K562 (cell line): ENCODE measurements around the gene RASSF10. TPM values are rescaled to one million over a fixed set of nuclear protein-coding genes. Genes with fewer than 3 reads are reported as not detected.

Experiments used
- ATAC-seq: fragments of 200-7000 bp; cut with Tn5 transposase; 3 replicates; pipeline ENCODE4 v1.9.1; 2020; ENCODE audit warnings: moderate library complexity
- BruUV-seq: library from RNA; stranded (reverse); fragments of 400-500 nt; replicated peaks from 2 replicates; lab custom pipeline; 2021; lab: Mats Ljungman, UMichigan
- CTCF ChIA-PET: fragments of 300-600 bp; formaldehyde crosslinking; extraction: SDS; loops from one replicate; lab custom pipeline; 2021; ENCODE audit warnings: low intra/inter-chr PET ratio; lab: Yijun Ruan, JAX
- POLR2A ChIA-PET: fragments of 300-600, 350-650 bp; sonication (Branson Sonifier 250); formaldehyde crosslinking; extraction: SDS; loops from one replicate; lab custom pipeline; 2021; ENCODE audit warnings: antibody characterized with exemption, inconsistent platforms; lab: Yijun Ruan, JAX
- DNase-seq, 4 experiments: peaks; one replicate each; pipeline versions ENCODE4 v3.0.0 to v3.0.0-alpha.2; 2011 to 2018; ENCODE audit warnings: low spot score in 3 of 4, mixed read lengths in 3 of 4; ENCODE audit errors: extremely low read depth in 1 of 4
- FAIRE-seq: peaks from 2 replicates; lab custom pipeline; 2011; peaks lifted over from hg19 to GRCh38; lab: Jason Lieb, UNC
- H2AFZ ChIP-seq: 2 replicates; pipeline ENCODE4 v1.6.0; 2011; ENCODE audit warnings: low read depth, low read length, control low read depth, inconsistent platforms
- H3K27ac ChIP-seq: fragments of 200-600 bp; 3 replicates; pipeline ENCODE4 v1.8.0; 2011; ENCODE audit warnings: low read depth, mild to moderate bottlenecking, control low read depth, inconsistent platforms, low read length, moderate library complexity, mixed read lengths; ENCODE audit errors: extremely low read depth
- H3K27me3 ChIP-seq, 2 experiments: fragments of 300-600 bp in 1 of 2; 2 replicates in 1 of 2; 3 replicates in 1 of 2; pipeline versions ENCODE4 v1.6.0 to v1.8.0; 2011; ENCODE audit warnings: inconsistent platforms in 2 of 2, low read length in 2 of 2, mild to moderate bottlenecking in 1 of 2, mixed read lengths in 1 of 2, moderate library complexity in 1 of 2; ENCODE audit not compliant: control insufficient read depth in 2 of 2, insufficient read depth in 2 of 2
- H3K36me3 ChIP-seq: fragments of 300-600 bp; 3 replicates; pipeline ENCODE4 v1.8.0; 2011; ENCODE audit warnings: mild to moderate bottlenecking, low read length, inconsistent platforms; ENCODE audit not compliant: control insufficient read depth, insufficient read depth
- H3K4me1 ChIP-seq, 2 experiments: fragments of 200-600 bp in 1 of 2; replicated peaks in 1 of 2; 2 replicates in 1 of 2; 3 replicates in 1 of 2; pipeline versions ENCODE4 v1.5.1 to v1.8.0; 2011; ENCODE audit warnings: inconsistent platforms in 2 of 2, low read length in 2 of 2, mild to moderate bottlenecking in 1 of 2, mixed read lengths in 1 of 2, moderate library complexity in 1 of 2; ENCODE audit not compliant: control insufficient read depth in 2 of 2, insufficient read depth in 2 of 2
- H3K4me2 ChIP-seq: 2 replicates; pipeline ENCODE4 v1.6.1; 2011; ENCODE audit warnings: low read length, control low read depth, inconsistent platforms, mixed read lengths; ENCODE audit not compliant: insufficient read depth
- H3K4me3 ChIP-seq: fragments of 200-600 bp; sonication (generic), shearing (Covaris generic); 2 replicates; pipeline ENCODE4 v1.5.1; 2016; ENCODE audit warnings: control low read depth, inconsistent platforms
- H3K79me2 ChIP-seq: fragments of 200-600 bp; 3 replicates; pipeline ENCODE4 v1.8.0; 2011; ENCODE audit warnings: low read length, inconsistent platforms; ENCODE audit not compliant: control insufficient read depth, insufficient read depth
- H3K9ac ChIP-seq, 2 experiments: 2 replicates each; pipeline versions ENCODE4 v1.6.0 to v1.6.1; 2011; ENCODE audit warnings: low read depth in 2 of 2, low read length in 2 of 2, control low read depth in 1 of 2, inconsistent platforms in 1 of 2, mild to moderate bottlenecking in 1 of 2, mixed read lengths in 1 of 2; ENCODE audit not compliant: insufficient read depth in 1 of 2
- H3K9me1 ChIP-seq: one replicate; pipeline ENCODE4 v1.6.0; 2011; ENCODE audit warnings: inconsistent platforms, mild to moderate bottlenecking, low read length, moderate library complexity; ENCODE audit not compliant: control insufficient read depth, insufficient read depth
- H3K9me3 ChIP-seq: replicated peaks from 2 replicates; pipeline ENCODE4 v1.5.1; 2011; ENCODE audit warnings: low read depth, low read length, inconsistent platforms; ENCODE audit not compliant: control insufficient read depth, insufficient read depth
- H4K20me1 ChIP-seq: replicated peaks from 2 replicates; pipeline ENCODE4 v1.6.1; 2011; ENCODE audit warnings: low read length, inconsistent platforms, mixed read lengths; ENCODE audit not compliant: control insufficient read depth, insufficient read depth
- BDP1 ChIP-seq: IDR thresholded peaks from 3 replicates; pipeline ENCODE4 v1.6.1; 2011; ENCODE audit not compliant: insufficient read length, insufficient read depth
- BMI1 ChIP-seq: fragments of 150-350 bp; IDR thresholded peaks from 2 replicates; pipeline ENCODE4 v1.6.1; 2014; ENCODE audit warnings: low read length
- ELF1 ChIP-seq: fragments of 200-800 bp; sonication (Bioruptor generic); IDR thresholded peaks from 2 replicates; pipeline ENCODE4 v1.6.1; 2016; ENCODE audit warnings: missing genetic modification characterization, missing compliant biosample characterization
- ETS2 ChIP-seq: IDR thresholded peaks from 2 replicates; pipeline ENCODE4 v1.6.1; 2016; ENCODE audit warnings: borderline replicate concordance, missing genetic modification characterization, mild to moderate bottlenecking, moderate library complexity, missing compliant biosample characterization; ENCODE audit not compliant: poor library complexity, severe bottlenecking
- FOXA1 ChIP-seq: fragments of 450-650 bp; IDR thresholded peaks from 2 replicates; pipeline ENCODE4 v1.6.1; 2016; ENCODE audit warnings: mild to moderate bottlenecking, borderline replicate concordance
- GABPA ChIP-seq: fragments of 200-800 bp; sonication (Bioruptor generic); conservative IDR thresholded peaks from 2 replicates; pipeline ENCODE4 v1.6.1; 2016; ENCODE audit warnings: low read depth, missing genetic modification characterization, missing compliant biosample characterization
- HDAC3 ChIP-seq: fragments of 450-650 bp; IDR thresholded peaks from 2 replicates; pipeline ENCODE4 v1.6.1; 2018; ENCODE audit warnings: borderline replicate concordance, mild to moderate bottlenecking, moderate library complexity; ENCODE audit not compliant: partially characterized antibody
- HMG20A ChIP-seq: fragments of 450-650 bp; formaldehyde crosslinking; conservative IDR thresholded peaks from 2 replicates; pipeline ENCODE4 v1.4.0; 2020; ENCODE audit warnings: mild to moderate bottlenecking, mixed read lengths
- HNRNPUL1 ChIP-seq: fragments of 200-400 bp; formaldehyde crosslinking; IDR thresholded peaks from 2 replicates; pipeline ENCODE4 v1.6.1; 2017; ENCODE audit warnings: low read length
- HSF4 ChIP-seq: fragments of 250-450 bp; sonication (Bioruptor Pico); IDR thresholded peaks from 2 replicates; pipeline ENCODE4 v2.1.2; 2022; ENCODE audit warnings: mild to moderate bottlenecking, moderate library complexity, borderline replicate concordance
- KDM5B ChIP-seq: fragments of 200-600 bp; sonication (generic); IDR thresholded peaks from 2 replicates; pipeline ENCODE4 v1.6.1; 2012; ENCODE audit warnings: low read depth, mild to moderate bottlenecking, moderate library complexity, low read length, control low read depth, inconsistent platforms; ENCODE audit not compliant: insufficient replicate concordance
- MAFG ChIP-seq: fragments of 450-650 bp; conservative IDR thresholded peaks from 2 replicates; pipeline ENCODE4 v1.6.1; 2016; ENCODE audit warnings: missing genetic modification characterization, missing compliant biosample characterization
- MAFK ChIP-seq: IDR thresholded peaks from 2 replicates; pipeline ENCODE4 v1.6.1; 2011; ENCODE audit warnings: low read length, improper control_type of control experiment
- PPARD ChIP-seq: fragments of 250-450 bp; sonication (Bioruptor Pico); IDR thresholded peaks from 2 replicates; pipeline ENCODE4 v1.8.0; 2022; ENCODE audit warnings: inconsistent platforms, mild to moderate bottlenecking, moderate library complexity
- RCOR1 ChIP-seq, 2 experiments: IDR thresholded peaks; 2 replicates each; pipeline ENCODE4 v1.6.1; 2012; ENCODE audit warnings: low read depth in 2 of 2, low read length in 2 of 2, borderline replicate concordance in 1 of 2, improper control_type of control experiment in 1 of 2
- SP2 ChIP-seq: IDR thresholded peaks from 2 replicates; pipeline ENCODE4 v1.6.1; 2011; ENCODE audit warnings: mild to moderate bottlenecking, low read depth, low read length, moderate library complexity; ENCODE audit not compliant: poor library complexity, severe bottlenecking; ENCODE audit errors: extremely low read depth
- TAF7 ChIP-seq: fragments of 450-650 bp; IDR thresholded peaks from 2 replicates; pipeline ENCODE4 v1.6.1; 2016; ENCODE audit warnings: missing genetic modification characterization, missing compliant biosample characterization
- THAP12 ChIP-seq: fragments of 250-450 bp; sonication (Bioruptor Pico); IDR thresholded peaks from 2 replicates; pipeline ENCODE4 v1.9.0; 2021; ENCODE audit warnings: mild to moderate bottlenecking, inconsistent platforms
- ZC3H4 ChIP-seq: sonication (generic); formaldehyde crosslinking; IDR thresholded peaks from 2 replicates; pipeline ENCODE4 v1.9.0; 2021; ENCODE audit warnings: missing genetic modification reagents, borderline replicate concordance
- ZEB2 ChIP-seq: fragments of 450-650 bp; IDR thresholded peaks from 2 replicates; pipeline ENCODE4 v1.6.1; 2016
- ZNF133 ChIP-seq: fragments of 250-450 bp; sonication (Bioruptor Pico); IDR thresholded peaks from 2 replicates; pipeline ENCODE4 v1.4.0; 2020; ENCODE audit warnings: mild to moderate bottlenecking
- ZSCAN32 ChIP-seq: fragments of 450-650 bp; formaldehyde crosslinking; IDR thresholded peaks from 2 replicates; pipeline ENCODE4 v1.4.0; 2020; ENCODE audit warnings: mild to moderate bottlenecking, moderate library complexity
- WGBS: fragments of 100-300 bp; shearing (Covaris generic); methylation state at CpG from one replicate; pipeline ENCODE4 v1.1.6; 2016; ENCODE audit warnings: low coverage, mixed read lengths; ENCODE audit not compliant: insufficient coverage; ENCODE audit errors: missing lambda C conversion rate; 5-methylcytosine and 5-hydroxymethylcytosine counted together
- in situ Hi-C: fragments of 300-500 bp; cut with MboI; formaldehyde crosslinking; loops from 4 replicates; pipeline ENCODE4 v1.15.0; 2018; ENCODE audit warnings: inconsistent platforms, mixed read lengths
- intact Hi-C: fragments of 100-400 bp; cut with micrococcal nuclease; formaldehyde crosslinking; loops from 2 replicates; pipeline ENCODE4 v1.14.2; 2022
- polyA plus RNA-seq, 8 experiments: library from polyadenylated mRNA; depleted of rRNA in 4 of 8; stranded (reverse) in 5 of 8; unstranded in 3 of 8; fragments of >200 nt; fragmentation: Nextera tagmentation in 2 of 8; fragmentation: Illumina TruSeq in 1 of 8; extraction: Ambion mirVana in 2 of 8; extraction: Trizol in 1 of 8; gene quantifications; 2 replicates each; pipeline versions ENCODE4 v1.2.1 to v1.2.3, GENCODE V29; 2011 to 2014; ENCODE audit warnings: inconsistent platforms in 1 of 8, missing spikeins in 1 of 8
- total RNA-seq, 7 experiments: library from RNA; depleted of rRNA in 6 of 7; stranded (reverse); fragments of >200 nt in 6 of 7; fragmentation: Illumina TruSeq in 2 of 7; extraction: Trizol in 2 of 7; gene quantifications; 2 replicates each; pipeline versions ENCODE4 v1.2.1 to v1.2.3, GENCODE V29; 2011 to 2021; ENCODE audit warnings: low replicate concordance in 1 of 7

The RASSF10 gene
- total and polyA plus RNA-seq, 9 of the 15 experiments (the other 6 are each of a cell fraction or from before 2014, with no cell fraction given): not detected

DNA sequence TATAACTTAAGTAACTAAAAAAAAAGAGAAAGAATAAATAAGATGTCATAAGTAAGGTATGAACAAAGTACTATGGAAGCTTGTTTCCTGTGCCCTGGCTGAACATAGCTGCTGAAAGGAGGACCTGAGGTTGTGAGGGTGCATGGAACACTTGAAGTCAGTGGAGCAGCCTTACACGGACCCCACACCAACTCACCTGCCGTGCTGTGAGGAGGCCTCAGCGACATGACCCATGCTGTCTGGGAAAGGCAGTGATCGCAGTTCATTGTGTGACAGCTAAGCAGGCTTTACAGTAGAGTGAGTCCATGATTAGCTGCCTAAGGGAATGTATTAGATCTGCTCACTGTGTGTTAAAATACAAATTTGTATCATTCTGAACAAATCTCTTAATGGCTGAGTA is 17.6 kb downstream of the RASSF10 start (continued):
- TF ChIP-seq THAP12 (CRISPR knock-in tag) (no peak), PPARD (CRISPR knock-in tag) (no peak), ZC3H4 (CRISPR knock-in tag) (no peak), HNRNPUL1 (no peak), SP2 (no peak), TAF7 (tag) (no peak), HMG20A (CRISPR knock-in tag) (no peak), BMI1 (no peak), FOXA1 (no peak)

DNA sequence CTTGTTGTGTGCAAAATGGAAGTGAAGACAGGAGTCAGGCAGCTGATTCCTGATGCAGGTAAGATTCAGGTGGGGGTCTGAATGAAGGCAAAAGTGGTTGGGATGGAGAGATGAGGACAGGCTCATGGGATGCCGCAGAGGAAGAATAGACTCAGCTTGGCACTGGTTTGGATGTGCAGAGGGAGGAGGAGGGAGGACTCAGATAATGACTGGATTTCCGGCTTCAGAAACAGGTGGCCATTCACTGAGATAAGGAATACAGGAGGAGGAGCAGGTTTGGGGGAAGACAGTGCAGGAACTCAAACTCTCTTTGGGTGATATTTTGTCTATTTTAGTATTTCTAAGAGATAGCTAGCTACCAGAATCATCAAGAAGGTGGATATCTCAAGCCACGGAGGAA is 19.2 kb downstream of the RASSF10 start:
- H3K4me2 ChIP-seq: no peak overlapping the region
- POLR2A ChIA-PET: interaction anchor here (0.7 to 1.4 kb wide), 2 partner anchors 18 to 26 kb away, joined by 3 read pairs; no protein-coding TSS in a partner anchor
- DNase-seq (peak in 1 of 4 experiments; percentile 15), FAIRE-seq (no peak), ATAC-seq (peak; percentile 53; the same call in 2 of the 3 replicates)
- no peaks in the 10 kb centered on the region for H3K4me1 ChIP-seq
- in situ Hi-C loops: no loop called here
- H3K36me3 ChIP-seq: no peaks in the 10 kb centered on the region
- peaks cover 10 to 36% of the 10 kb centered on the region in 2 experiments; a peak in 4 of 5 replicates for H3K27me3 ChIP-seq
- no peak overlapping the region for H3K4me3 ChIP-seq
- intact Hi-C loops: no loop called here
- H3K79me2 ChIP-seq: no peaks in the 10 kb centered on the region
- H3K9ac ChIP-seq: no peak overlapping the region
- CTCF ChIA-PET: no interaction called here
- H3K9me1 ChIP-seq: no peaks in the 10 kb centered on the region
- H3K27ac ChIP-seq: no peak overlapping the region
- no peaks in the 10 kb centered on the region for H3K9me3 ChIP-seq
- no peaks in the 10 kb centered on the region for H4K20me1 ChIP-seq
- H2AFZ ChIP-seq: no peak overlapping the region
- no TSS peak for BruUV-seq
- 6% methylated on average over 3 of the region's 3 CpGs for WGBS
- TF ChIP-seq RCOR1 (IDR thresholded peaks at IDR 0.05; ENCODE audit: borderline replicate concordance in 1 of 2, low read depth in 2 of 2, low read length in 2 of 2): peak in 1 of 2 experiments; percentile 38; a peak in 1 of 4 replicates
- TF ChIP-seq MAFK: no peak
- TF ChIP-seq GABPA (tag): 0 out of 2 replicates have a peak, but pooled peaks have one; percentile 21
- TF ChIP-seq ZEB2: 0 out of 2 replicates have a peak, but pooled peaks have one; percentile 55
- no peak for TF ChIP-seq ZNF133 (CRISPR knock-in tag)
- TF ChIP-seq HDAC3: no peak
- no peak for TF ChIP-seq BDP1
- no peak for TF ChIP-seq ZSCAN32
- no peak for TF ChIP-seq MAFG (tag)
- TF ChIP-seq ELF1 (tag): no peak
- no peak for TF ChIP-seq ETS2 (tag)
- no peak for TF ChIP-seq HSF4 (CRISPR knock-in tag)
- TF ChIP-seq KDM5B: no peak
